ENCODE measurements around the gene PAX7.

Gene PAX7

DNA sequence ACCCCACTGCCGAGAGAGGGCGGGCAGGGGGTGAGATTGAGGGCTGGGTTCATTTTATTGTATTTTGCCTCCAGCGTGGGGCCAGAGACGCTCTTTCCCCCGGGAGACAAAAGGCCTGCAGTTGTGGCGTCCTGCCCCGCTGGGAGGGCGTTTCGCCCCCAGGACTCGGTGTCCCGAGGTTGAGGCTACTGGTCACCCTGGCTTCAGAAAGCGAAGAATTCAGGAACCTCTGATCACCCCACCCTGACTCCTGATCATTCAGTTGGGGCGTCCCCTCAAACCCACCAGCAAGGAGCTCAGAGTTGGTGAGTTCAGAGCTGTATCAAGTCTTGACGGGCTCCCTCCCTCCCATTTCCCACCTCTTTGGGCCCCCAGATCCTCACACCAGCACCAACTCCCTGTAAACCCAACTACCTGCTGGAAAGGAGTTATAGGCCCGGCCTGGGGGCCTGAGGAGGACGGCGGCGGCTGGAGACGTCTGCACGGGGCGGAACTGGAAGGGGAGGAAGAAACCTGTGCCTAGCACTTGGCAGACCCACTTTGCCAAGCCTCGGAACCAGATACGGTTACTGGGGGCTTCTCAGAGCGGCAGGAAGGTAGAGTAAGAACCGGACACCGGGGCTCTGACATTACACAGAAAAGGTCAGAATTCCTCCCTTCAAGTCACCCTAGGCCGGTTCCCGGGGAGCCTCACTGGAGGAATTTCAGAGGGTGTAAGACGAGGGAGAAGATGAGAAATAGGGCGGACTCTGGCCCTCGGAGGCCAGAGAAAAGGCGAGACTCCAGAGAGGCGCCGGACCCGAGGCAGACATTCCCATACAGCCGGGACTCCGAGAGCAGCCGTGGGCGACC lies 761 bp upstream of the PAX7 start:
- Histone ChIP-seq H3K79me2 (ENCODE audit: low read length) (no peaks in the 10 kb centered on the region), H3K4me3 (ENCODE audit: low read length) (no peak overlapping the region), H3K4me2 (ENCODE audit: low read length) (no peak overlapping the region), H3K9ac (ENCODE audit: low read length) (no peak overlapping the region), H2AFZ (ENCODE audit: low read depth, low read length) (no peak overlapping the region), H3K9me3 (ENCODE audit: insufficient read depth, low read length) (no peaks in the 10 kb centered on the region), H4K20me1 (ENCODE audit: insufficient read depth, low read length) (no peaks in the 10 kb centered on the region), H3K36me3 (replicated peaks; ENCODE audit: low read depth, low read length) (no peaks in the 10 kb centered on the region), H3K4me1 (ENCODE audit: low read length) (no peaks in the 10 kb centered on the region), H3K27ac (ENCODE audit: low read length) (no peak overlapping the region), H3K27me3 (ENCODE audit: low read depth, low read length) (no peaks in the 10 kb centered on the region)
- TF ChIP-seq, protein P1, sequence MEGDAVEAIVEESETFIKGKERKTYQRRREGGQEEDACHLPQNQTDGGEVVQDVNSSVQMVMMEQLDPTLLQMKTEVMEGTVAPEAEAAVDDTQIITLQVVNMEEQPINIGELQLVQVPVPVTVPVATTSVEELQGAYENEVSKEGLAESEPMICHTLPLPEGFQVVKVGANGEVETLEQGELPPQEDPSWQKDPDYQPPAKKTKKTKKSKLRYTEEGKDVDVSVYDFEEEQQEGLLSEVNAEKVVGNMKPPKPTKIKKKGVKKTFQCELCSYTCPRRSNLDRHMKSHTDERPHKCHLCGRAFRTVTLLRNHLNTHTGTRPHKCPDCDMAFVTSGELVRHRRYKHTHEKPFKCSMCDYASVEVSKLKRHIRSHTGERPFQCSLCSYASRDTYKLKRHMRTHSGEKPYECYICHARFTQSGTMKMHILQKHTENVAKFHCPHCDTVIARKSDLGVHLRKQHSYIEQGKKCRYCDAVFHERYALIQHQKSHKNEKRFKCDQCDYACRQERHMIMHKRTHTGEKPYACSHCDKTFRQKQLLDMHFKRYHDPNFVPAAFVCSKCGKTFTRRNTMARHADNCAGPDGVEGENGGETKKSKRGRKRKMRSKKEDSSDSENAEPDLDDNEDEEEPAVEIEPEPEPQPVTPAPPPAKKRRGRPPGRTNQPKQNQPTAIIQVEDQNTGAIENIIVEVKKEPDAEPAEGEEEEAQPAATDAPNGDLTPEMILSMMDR (IDR thresholded peaks at IDR 0.05; ENCODE audit: low read depth, low read length) = no peak
- TF ChIP-seq EZH2phosphoT487 (IDR thresholded peaks at IDR 0.05; ENCODE audit: low read depth) = no peak

DNA sequence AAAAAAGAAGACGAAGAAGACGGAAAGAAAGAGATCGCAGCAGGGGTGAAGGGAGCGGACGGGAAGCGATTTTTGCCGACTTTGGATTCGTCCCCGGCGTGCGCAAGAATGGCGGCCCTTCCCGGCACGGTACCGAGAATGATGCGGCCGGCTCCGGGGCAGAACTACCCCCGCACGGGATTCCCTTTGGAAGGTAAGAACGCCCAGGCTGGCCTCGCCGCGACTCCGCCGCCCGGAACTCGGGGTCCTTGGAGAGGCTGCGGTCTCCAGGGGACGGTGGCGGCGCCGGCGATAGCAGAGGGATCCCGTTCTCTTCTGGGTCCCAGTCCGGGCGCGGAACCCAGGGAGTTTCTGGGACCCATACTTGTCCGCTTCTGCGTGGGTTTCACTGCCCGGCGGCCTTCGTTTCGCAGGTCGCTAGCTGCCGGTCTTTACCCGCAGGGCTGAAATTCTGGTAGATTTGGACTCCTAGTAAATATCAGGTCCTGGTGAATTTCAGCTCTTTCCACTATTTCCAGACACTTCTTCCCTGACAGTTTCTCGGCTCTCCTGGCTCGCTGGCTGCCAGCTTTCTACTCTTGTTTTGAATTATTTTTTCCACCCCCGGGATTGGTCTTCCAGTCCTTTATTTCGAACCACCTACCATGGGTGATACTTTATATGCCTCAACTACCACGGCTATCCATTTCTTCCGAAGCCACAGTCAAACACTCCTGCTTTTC lies 1.0 kb downstream of the PAX7 start:
- H4K20me1 ChIP-seq (ENCODE audit: insufficient read depth, low read length) = no peaks in the 10 kb centered on the region
- TF ChIP-seq, protein P1 (IDR thresholded peaks at IDR 0.05; ENCODE audit: low read depth, low read length) = no peak
- no peak for TF ChIP-seq EZH2phosphoT487 (IDR thresholded peaks at IDR 0.05; ENCODE audit: low read depth)
- H3K79me2 ChIP-seq (ENCODE audit: low read length) = no peaks in the 10 kb centered on the region
- no peaks in the 10 kb centered on the region for H3K4me1 ChIP-seq (ENCODE audit: low read length)
- no peak overlapping the region for H3K27ac ChIP-seq (ENCODE audit: low read length)
- no peak overlapping the region for H2AFZ ChIP-seq (ENCODE audit: low read depth, low read length)
- no peaks in the 10 kb centered on the region for H3K27me3 ChIP-seq (ENCODE audit: low read depth, low read length)
- no peak overlapping the region for H3K4me2 ChIP-seq (ENCODE audit: low read length)
- no peak overlapping the region for H3K4me3 ChIP-seq (ENCODE audit: low read length)
- no peaks in the 10 kb centered on the region for H3K9me3 ChIP-seq (ENCODE audit: insufficient read depth, low read length)
- H3K36me3 ChIP-seq (replicated peaks; ENCODE audit: low read depth, low read length) = no peaks in the 10 kb centered on the region
- H3K9ac ChIP-seq (ENCODE audit: low read length) = no peak overlapping the region

DNA sequence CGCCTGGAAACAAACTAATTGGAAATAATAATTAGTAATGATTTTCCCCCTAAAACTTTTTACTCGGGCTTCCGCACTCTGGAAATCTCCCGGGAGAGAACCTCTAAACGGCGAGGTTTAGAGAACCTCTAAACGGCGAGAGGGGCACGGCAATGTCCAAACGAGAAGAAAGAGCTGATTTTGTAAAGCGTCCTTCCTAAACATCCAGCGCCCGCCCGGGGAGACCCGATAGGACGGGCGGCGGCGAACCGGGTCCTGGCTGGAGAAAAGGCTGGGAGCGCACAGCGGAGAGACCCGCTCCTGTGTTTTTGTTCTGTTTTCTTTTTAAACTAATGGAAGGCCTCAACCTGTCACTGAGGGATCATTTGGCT lies 1.6 kb downstream of the PAX7 start:
- Histone ChIP-seq H3K9ac (ENCODE audit: low read length) (no peak overlapping the region), H3K9me3 (ENCODE audit: insufficient read depth, low read length) (no peaks in the 10 kb centered on the region), H3K27ac (ENCODE audit: low read length) (no peak overlapping the region), H3K79me2 (ENCODE audit: low read length) (no peaks in the 10 kb centered on the region), H2AFZ (ENCODE audit: low read depth, low read length) (no peak overlapping the region), H3K4me2 (ENCODE audit: low read length) (no peak overlapping the region), H3K27me3 (ENCODE audit: low read depth, low read length) (no peaks in the 10 kb centered on the region), H3K4me3 (ENCODE audit: low read length) (no peak overlapping the region), H3K36me3 (replicated peaks; ENCODE audit: low read depth, low read length) (no peaks in the 10 kb centered on the region), H3K4me1 (ENCODE audit: low read length) (no peaks in the 10 kb centered on the region), H4K20me1 (ENCODE audit: insufficient read depth, low read length) (no peaks in the 10 kb centered on the region)
- no peak for TF ChIP-seq EZH2phosphoT487 (IDR thresholded peaks at IDR 0.05; ENCODE audit: low read depth)
- TF ChIP-seq, protein P1 (IDR thresholded peaks at IDR 0.05; ENCODE audit: low read depth, low read length) = no peak

DNA sequence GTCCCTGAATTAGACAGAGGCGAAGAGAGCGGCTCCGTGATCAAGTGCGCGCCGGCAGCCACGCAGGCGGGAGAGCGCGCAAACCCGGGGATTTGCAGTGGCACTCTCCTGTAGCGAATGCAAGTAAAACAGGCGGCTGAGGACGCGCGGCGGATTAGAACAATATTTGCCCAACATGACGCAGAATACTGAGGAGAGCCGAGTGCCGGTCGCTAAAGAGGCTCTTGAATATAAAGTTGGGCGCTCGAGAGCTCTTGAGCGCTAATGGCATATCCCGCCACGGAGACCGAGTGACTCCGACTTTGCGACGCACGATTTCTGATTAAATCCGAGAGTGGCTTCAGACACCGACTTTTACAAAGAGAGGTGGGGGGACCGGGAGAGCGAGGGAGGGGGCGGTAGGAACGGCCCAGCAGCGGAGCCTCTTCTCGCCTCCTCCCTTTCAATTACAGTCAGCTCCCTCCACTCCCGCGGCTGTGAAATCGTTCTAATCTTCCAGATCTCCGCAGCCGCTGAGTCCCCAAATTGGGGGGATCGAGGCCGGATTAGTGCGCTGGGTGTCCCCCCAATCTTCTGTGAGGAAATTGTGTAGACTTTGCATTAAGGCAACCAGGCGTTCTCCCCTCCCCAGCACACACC lies 2.3 kb downstream of the PAX7 start:
- Histone ChIP-seq H4K20me1 (ENCODE audit: insufficient read depth, low read length) (no peaks in the 10 kb centered on the region), H3K4me3 (ENCODE audit: low read length) (no peak overlapping the region), H3K4me1 (ENCODE audit: low read length) (no peaks in the 10 kb centered on the region)

More for the DNA sequence above, 2.3 kb downstream of the PAX7 start:
- no peak overlapping the region for H2AFZ ChIP-seq (ENCODE audit: low read depth, low read length)
- no peaks in the 10 kb centered on the region for H3K27me3 ChIP-seq (ENCODE audit: low read depth, low read length)
- no peak for TF ChIP-seq EZH2phosphoT487 (IDR thresholded peaks at IDR 0.05; ENCODE audit: low read depth)
- TF ChIP-seq, protein P1 (IDR thresholded peaks at IDR 0.05; ENCODE audit: low read depth, low read length) = no peak
- H3K27ac ChIP-seq (ENCODE audit: low read length) = no peak overlapping the region
- no peak overlapping the region for H3K4me2 ChIP-seq (ENCODE audit: low read length)
- no peaks in the 10 kb centered on the region for H3K79me2 ChIP-seq (ENCODE audit: low read length)
- no peak overlapping the region for H3K9ac ChIP-seq (ENCODE audit: low read length)
- no peaks in the 10 kb centered on the region for H3K9me3 ChIP-seq (ENCODE audit: insufficient read depth, low read length)
- no peaks in the 10 kb centered on the region for H3K36me3 ChIP-seq (replicated peaks; ENCODE audit: low read depth, low read length)
